Erythroblast (primary cell): ENCODE data around the gene PRKD1.

ENCODE experiments used
- GATA1 ChIP-seq: IDR thresholded peaks from 2 replicates; pipeline ENCODE4 v1.6.1; 2011; ENCODE audit warnings: low read depth, mild to moderate bottlenecking, control low read depth, low read length, moderate library complexity
- POLR2A ChIP-seq: IDR thresholded peaks from 2 replicates; pipeline ENCODE4 v1.6.1; 2011; ENCODE audit warnings: mild to moderate bottlenecking, low read length

DNA sequence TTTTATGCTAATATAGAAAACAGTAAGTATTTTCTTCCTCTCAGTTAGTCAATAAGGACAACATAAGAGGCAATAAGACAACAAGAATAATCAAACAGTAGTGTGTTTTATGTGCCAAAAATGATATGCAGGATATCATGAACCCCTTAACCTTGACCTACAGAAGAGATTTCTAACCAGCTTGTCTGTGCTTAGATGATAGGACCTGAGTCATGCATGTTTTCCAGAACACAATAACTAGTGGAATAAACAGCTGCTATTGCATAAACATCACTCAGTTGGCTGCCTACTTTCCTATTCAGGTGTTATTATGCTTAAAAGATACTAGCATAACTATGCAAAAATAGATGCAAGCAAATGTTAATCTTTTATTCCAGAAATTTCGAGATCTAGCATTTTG, 282.5 kb downstream of the PRKD1 start:
- no peak for TF ChIP-seq POLR2A
- TF ChIP-seq GATA1, result no peak
